ENCODE measurements around the gene COQ2. TPM values are rescaled to one million over a fixed set of nuclear protein-coding genes. Genes with fewer than 3 reads are reported as not detected.

The COQ2 gene
- polyA plus RNA-seq, 1 donor = 8.2 TPM

DNA sequence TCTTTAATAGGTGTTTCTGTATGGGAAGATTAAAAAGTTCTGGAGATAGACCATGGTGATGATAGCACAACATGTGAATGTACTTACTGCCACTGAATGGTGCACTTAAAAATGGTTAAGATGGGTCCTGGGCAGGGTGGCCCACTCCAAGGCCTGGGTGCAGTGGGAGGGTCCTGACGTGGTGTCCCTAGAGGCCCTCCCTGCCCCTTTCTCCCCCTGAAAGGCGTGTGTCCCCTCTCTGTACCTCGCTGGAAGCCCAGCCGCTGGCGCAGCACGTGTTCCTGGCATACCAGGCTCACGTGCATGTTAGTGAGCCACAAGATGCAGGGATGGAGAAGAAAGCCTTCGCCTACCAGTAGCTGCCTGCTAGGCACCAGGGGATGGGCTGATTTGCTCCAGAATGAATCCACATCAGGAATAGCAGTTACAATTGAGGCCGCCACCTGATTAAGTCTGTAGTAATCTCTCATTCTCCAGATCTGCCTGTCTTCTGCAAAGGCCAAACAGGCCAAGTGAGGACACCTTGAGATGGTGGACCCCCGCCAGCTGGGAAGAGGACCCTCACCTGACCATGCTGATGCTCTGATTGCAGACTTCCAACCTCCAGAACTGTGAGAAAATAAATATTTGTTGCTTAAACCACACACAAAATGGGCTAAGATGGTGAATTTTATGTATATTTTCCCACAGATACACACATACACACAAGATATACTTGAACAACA is 67.5 kb downstream of the COQ2 start:
- DNase-seq = no peak

DNA sequence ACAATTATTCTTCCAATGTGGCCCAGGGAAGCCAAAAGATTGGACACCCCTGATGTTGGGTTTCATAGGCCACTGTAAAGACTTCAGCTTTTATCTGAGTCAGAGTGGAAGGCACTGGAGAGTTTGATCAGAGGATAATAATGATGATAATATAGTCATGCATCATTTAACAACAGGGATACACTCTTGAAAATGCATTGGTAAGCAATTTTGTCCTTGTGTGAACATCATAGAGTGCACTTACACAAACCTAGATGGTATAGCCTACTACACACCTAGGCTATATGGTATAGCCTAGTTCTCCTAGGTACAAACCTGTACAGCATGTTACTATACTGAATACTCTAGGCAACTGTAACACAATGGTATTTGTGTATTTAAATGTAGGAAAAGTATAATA is 70.5 kb downstream of the COQ2 start:
- no peak for DNase-seq

Other genes with a start within 250 kb of the COQ2 start
- 50.7 TPM for gene COPS4, start 249.6 kb downstream of the COQ2 start, polyA plus RNA-seq (ENCODE audit: insufficient read length)
- 1.1 TPM for gene PLAC8, start 170.1 kb downstream of the COQ2 start, polyA plus RNA-seq (ENCODE audit: insufficient read length)
- gene HPSE, start 50.0 kb upstream of the COQ2 start, polyA plus RNA-seq (ENCODE audit: insufficient read length) = 0.86 TPM
- gene HELQ, start 171.0 kb upstream of the COQ2 start, polyA plus RNA-seq (ENCODE audit: insufficient read length) = 15.9 TPM
- 31.0 TPM for gene MRPS18C, start 171.3 kb upstream of the COQ2 start, polyA plus RNA-seq (ENCODE audit: insufficient read length)
- gene ABRAXAS1, start 200.3 kb upstream of the COQ2 start, polyA plus RNA-seq (ENCODE audit: insufficient read length) = 34.3 TPM